Type B pancreatic cell (in vitro differentiated cells): ENCODE results near the gene EXOC3L1. TPM values are rescaled to one million over a fixed set of nuclear protein-coding genes. Genes with fewer than 3 reads are reported as not detected.

Experiments used
- DNase-seq: peaks from one replicate; pipeline ENCODE4 v3.0.0; 2021; ENCODE audit warnings: mixed read lengths; ENCODE audit not compliant: unreplicated experiment; ENCODE audit errors: extremely low spot score
- H3K27ac Mint-ChIP-seq: 2 replicates; pipeline ENCODE4 v1.8.0; 2021; ENCODE audit warnings: mild to moderate bottlenecking, mixed read lengths
- H3K27me3 Mint-ChIP-seq: 2 replicates; pipeline ENCODE4 v1.8.0; 2021; ENCODE audit warnings: mixed read lengths
- H3K36me3 Mint-ChIP-seq: 2 replicates; pipeline ENCODE4 v1.8.0; 2021; ENCODE audit warnings: mixed read lengths
- H3K4me1 Mint-ChIP-seq: one replicate; pipeline ENCODE4 v1.8.0; 2021; ENCODE audit warnings: mixed read lengths; ENCODE audit not compliant: unreplicated experiment
- H3K4me3 Mint-ChIP-seq: 2 replicates; pipeline ENCODE4 v1.8.0; 2021; ENCODE audit warnings: mild to moderate bottlenecking, mixed read lengths
- H3K9me3 Mint-ChIP-seq: 2 replicates; pipeline ENCODE4 v1.8.0; 2021; ENCODE audit warnings: mixed read lengths
- total RNA-seq: library from RNA; stranded (reverse); gene quantifications from 2 replicates; pipeline ENCODE4 v1.2.1, GENCODE V29; 2021; ENCODE audit warnings: low replicate concordance
- TF ChIP-seq, protein P1 (sequence below): fragments of 200-600 bp; sonication (generic); conservative IDR thresholded peaks from 2 replicates; pipeline ENCODE4 v1.5.0; 2021; ENCODE audit warnings: antibody characterized with exemption, mild to moderate bottlenecking

EXOC3L1 gene
- total RNA-seq, 1 donor from 2014 or later, result 0.41 TPM

DNA sequence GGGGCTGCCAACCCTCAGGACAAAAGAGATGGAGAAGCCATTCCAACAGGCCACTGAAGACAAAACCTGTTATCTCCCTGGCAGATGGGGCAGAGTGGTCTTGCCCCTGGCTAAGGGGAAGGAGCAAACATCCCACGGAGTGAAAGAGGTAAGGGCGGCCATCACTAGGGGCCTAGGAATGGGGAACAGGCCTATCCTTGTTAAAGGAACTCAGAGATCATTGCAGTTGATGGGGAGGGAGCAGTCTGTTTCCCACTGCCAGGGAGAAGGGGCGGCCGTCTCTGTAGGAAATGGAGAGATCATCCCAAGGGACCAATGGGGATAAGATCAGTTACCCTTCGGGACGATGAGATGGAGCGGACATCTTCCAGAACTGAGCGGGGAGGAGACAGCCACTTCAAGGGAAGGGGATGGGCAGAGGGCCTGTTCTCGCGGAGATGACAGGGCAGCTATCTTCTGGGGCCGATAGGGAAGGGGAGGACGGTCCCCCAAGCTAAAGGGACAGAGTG, 36.4 kb upstream of the EXOC3L1 start:
- peaks cover 8% of the 10 kb centered on the region for H3K36me3 Mint-ChIP-seq
- no peak for DNase-seq
- H3K4me3 Mint-ChIP-seq, result peak overlapping the region; percentile 100
- peaks cover 21% of the 10 kb centered on the region for H3K4me1 Mint-ChIP-seq
- TF ChIP-seq, protein P1, sequence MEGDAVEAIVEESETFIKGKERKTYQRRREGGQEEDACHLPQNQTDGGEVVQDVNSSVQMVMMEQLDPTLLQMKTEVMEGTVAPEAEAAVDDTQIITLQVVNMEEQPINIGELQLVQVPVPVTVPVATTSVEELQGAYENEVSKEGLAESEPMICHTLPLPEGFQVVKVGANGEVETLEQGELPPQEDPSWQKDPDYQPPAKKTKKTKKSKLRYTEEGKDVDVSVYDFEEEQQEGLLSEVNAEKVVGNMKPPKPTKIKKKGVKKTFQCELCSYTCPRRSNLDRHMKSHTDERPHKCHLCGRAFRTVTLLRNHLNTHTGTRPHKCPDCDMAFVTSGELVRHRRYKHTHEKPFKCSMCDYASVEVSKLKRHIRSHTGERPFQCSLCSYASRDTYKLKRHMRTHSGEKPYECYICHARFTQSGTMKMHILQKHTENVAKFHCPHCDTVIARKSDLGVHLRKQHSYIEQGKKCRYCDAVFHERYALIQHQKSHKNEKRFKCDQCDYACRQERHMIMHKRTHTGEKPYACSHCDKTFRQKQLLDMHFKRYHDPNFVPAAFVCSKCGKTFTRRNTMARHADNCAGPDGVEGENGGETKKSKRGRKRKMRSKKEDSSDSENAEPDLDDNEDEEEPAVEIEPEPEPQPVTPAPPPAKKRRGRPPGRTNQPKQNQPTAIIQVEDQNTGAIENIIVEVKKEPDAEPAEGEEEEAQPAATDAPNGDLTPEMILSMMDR, result no peak
- H3K9me3 Mint-ChIP-seq, result no peaks in the 10 kb centered on the region
- H3K27me3 Mint-ChIP-seq, result no peaks in the 10 kb centered on the region
- H3K27ac Mint-ChIP-seq, result peak overlapping the region; percentile 97

DNA sequence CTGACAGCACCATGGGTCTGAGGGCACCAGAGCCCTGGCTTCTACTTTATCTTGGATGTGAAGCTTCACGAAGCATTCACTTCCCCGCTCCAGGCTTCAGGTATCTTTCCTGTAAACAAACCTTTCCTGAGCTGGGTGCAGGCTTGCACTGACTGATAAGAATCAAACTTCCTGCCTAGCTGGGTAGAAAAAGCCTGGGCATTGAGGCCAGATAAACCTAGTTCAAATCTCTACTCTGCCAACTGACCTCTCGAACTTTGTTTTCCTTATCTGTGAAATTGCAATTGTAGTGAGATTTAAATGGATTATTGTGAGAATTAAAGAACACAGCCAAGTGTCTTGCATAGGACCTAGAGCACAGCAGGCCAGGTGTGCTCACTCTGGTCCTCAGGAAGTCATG, 34.1 kb upstream of the EXOC3L1 start:
- no peaks in the 10 kb centered on the region for H3K27me3 Mint-ChIP-seq
- H3K4me1 Mint-ChIP-seq, result peaks cover 21% of the 10 kb centered on the region
- no peak overlapping the region for H3K27ac Mint-ChIP-seq
- no peak for DNase-seq
- no peaks in the 10 kb centered on the region for H3K9me3 Mint-ChIP-seq
- H3K4me3 Mint-ChIP-seq, result no peak overlapping the region
- TF ChIP-seq, protein P1, result no peak
- H3K36me3 Mint-ChIP-seq, result peaks cover 4% of the 10 kb centered on the region

DNA sequence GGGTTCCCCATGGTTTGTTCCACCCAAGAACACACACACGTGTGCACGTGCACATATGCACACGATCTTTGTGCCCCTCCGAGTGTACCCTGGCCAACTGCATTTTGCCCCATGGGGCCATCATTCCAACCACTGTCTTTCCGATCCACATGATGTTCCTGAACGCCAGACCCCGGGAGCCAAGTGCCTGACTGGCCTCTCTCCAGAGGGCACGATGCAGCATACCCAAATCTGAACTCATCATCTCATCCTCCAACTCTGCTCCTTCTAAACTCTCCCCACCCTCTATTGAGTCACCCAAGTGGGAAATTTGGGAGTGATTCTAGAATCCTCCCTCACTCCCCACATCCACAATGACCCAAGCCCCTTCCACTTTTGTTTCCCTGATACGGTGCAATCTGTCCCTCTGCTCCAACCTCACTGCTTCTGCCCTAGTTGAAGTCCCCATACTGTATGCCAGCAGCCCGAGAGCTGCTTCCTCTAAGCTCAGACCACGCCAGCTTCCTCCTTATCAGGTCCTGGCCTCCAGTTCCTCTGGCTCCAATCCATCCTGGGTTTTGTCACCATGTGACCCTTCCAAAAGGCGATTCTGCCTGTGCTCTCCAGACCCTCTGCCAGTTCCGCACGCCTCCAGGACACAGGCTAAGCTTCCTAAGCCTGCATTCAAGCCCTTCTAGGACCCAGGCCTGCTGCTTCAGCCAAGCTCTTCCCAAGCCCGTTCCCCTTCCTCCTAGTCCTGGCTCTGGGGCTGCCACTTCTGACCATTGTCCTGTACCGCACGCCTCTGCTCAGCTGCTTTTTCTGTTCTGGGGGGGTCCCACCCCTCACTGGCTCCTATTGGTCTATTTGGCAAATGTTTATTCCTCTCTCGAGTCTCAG, 26.9 kb upstream of the EXOC3L1 start:
- Mint-ChIP-seq H3K27ac (no peak overlapping the region), H3K9me3 (no peaks in the 10 kb centered on the region), H3K4me1 (no peaks in the 10 kb centered on the region), H3K4me3 (no peak overlapping the region), H3K36me3 (no peaks in the 10 kb centered on the region), H3K27me3 (no peaks in the 10 kb centered on the region)
- TF ChIP-seq, protein P1, result no peak
- DNase-seq, result no peak

DNA sequence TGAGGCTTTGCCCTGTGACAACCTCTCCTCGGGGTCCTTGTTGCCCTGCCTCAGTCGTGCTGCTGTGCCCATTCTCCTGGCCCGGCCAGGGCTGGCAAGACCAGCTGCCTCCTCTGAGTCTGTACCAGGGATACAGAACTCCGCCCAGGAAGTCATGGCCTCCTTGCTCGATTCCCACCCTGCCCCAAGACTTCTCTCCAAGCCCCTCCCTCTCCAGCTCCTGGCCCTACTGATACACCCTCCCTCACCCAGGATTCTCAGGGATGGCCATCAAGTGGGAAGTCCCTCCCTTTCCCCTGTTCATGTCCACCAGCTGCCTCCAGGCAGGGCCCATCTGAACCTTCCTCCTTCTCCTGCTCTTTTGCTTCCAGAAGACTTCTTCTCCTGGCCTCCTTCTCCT, 25.8 kb upstream of the EXOC3L1 start:
- no peak for DNase-seq

DNA sequence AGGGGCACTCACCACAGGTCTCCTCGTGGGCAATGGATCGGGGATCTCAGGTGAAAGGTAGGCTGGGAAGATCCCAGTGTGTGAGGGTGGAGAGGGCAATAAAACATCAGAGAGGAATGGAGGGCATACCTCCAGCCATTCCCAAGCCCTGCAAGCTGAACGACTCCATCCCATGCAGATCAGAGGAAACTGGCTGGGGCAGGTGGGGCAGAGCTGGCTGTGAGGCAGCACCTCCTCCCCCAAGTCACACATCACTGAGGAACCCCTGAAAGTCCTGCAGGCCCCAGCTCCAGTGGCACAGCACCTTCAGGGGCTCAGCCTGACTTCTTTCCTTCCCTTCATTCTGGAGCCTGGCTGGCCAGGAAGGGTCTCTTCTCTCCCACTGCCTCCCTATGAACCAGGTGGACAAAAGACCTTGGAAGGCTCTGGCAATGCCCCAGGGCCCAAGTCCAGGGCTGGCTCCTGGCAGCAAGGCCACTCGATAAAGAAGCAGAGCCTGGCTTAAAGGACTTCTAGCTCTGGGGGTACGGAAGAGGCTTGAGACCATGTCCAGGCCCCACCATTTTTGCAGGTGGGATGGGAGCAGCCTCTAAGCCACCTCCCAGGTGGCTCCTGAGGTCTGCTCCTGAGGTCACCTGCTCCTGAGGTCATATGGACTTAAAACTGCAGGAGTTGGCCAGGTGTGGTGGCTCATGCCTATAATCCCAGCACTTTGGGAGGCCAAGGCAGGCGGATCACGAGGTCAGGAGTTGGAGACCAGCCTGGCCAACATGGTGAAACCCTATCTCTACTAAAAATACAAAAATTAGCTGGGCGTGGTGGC, 23.5 kb upstream of the EXOC3L1 start:
- no peaks in the 10 kb centered on the region for H3K36me3 Mint-ChIP-seq
- no peaks in the 10 kb centered on the region for H3K4me1 Mint-ChIP-seq
- no peak overlapping the region for H3K27ac Mint-ChIP-seq
- no peak for DNase-seq
- no peak overlapping the region for H3K4me3 Mint-ChIP-seq
- H3K27me3 Mint-ChIP-seq, result no peaks in the 10 kb centered on the region
- H3K9me3 Mint-ChIP-seq, result no peaks in the 10 kb centered on the region
- TF ChIP-seq, protein P1, result no peak

More for the DNA sequence above, 25.8 kb upstream of the EXOC3L1 start:
- Mint-ChIP-seq H3K27me3 (no peaks in the 10 kb centered on the region), H3K9me3 (no peaks in the 10 kb centered on the region), H3K4me3 (no peak overlapping the region), H3K4me1 (no peaks in the 10 kb centered on the region), H3K36me3 (no peaks in the 10 kb centered on the region), H3K27ac (no peak overlapping the region)
- TF ChIP-seq, protein P1, result no peak
